SH-SY5Y (cell line): ENCODE results near the gene GRAMD1B.

ENCODE experiments used
- GATA2 ChIP-seq: IDR thresholded peaks from 2 replicates; pipeline ENCODE4 v1.6.1; 2011; ENCODE audit warnings: mild to moderate bottlenecking, low read depth, low read length
- GATA3 ChIP-seq: IDR thresholded peaks from 2 replicates; pipeline ENCODE4 v1.6.1; 2011; ENCODE audit warnings: low read depth, mild to moderate bottlenecking, low read length, moderate library complexity

GRCh38 chr11:123390146-123390545 is 39.9 kb upstream of the GRAMD1B start:
- TF ChIP-seq GATA3 (no peak), GATA2 (no peak)
